HepG2 (cell line): ENCODE measurements around the gene RABEP1. TPM values are rescaled to one million over a fixed set of nuclear protein-coding genes. Genes with fewer than 3 reads are reported as not detected.
A peak's percentile ranks its signal among the peaks of the same experiment; 100 is the strongest.

Experiments
- ATF7 ChIP-seq, 2 experiments: fragments of 450-650 bp in 1 of 2; sonication (generic) in 1 of 2; formaldehyde crosslinking in 1 of 2; IDR thresholded peaks; 2 replicates each; pipeline versions ENCODE4 v1.4.0 to v1.6.1; 2016 to 2020; ENCODE audit warnings: antibody characterized with exemption in 1 of 2, mild to moderate bottlenecking in 1 of 2, missing genetic modification reagents in 1 of 2
- CC2D1A ChIP-seq: sonication (generic); formaldehyde crosslinking; IDR thresholded peaks from 2 replicates; pipeline ENCODE4 v1.8.1; 2023; ENCODE audit warnings: mild to moderate bottlenecking, missing genetic modification reagents
- CREM ChIP-seq, 2 experiments: sonication (generic) in 1 of 2; formaldehyde crosslinking in 1 of 2; IDR thresholded peaks; 2 replicates each; pipeline versions ENCODE4 v1.4.0 to v1.6.1; 2016 to 2020; ENCODE audit warnings: antibody characterized with exemption in 1 of 2, mild to moderate bottlenecking in 1 of 2, missing genetic modification reagents in 1 of 2
- ETV5 ChIP-seq: IDR thresholded peaks from 2 replicates; pipeline ENCODE4 v1.6.1; 2018; ENCODE audit warnings: missing biosample characterization, missing genetic modification reagents, inconsistent platforms, borderline replicate concordance
- GLMP ChIP-seq: sonication (generic); formaldehyde crosslinking; IDR thresholded peaks from 2 replicates; pipeline ENCODE4 v1.9.0; 2021; ENCODE audit warnings: missing genetic modification reagents, mild to moderate bottlenecking, borderline replicate concordance
- NFE2 ChIP-seq: sonication (generic); formaldehyde crosslinking; IDR thresholded peaks from 2 replicates; pipeline ENCODE4 v1.4.0; 2020; ENCODE audit warnings: missing genetic modification reagents
- NFE2L2 ChIP-seq: fragments of 150-350 bp; IDR thresholded peaks from 2 replicates; pipeline ENCODE4 v1.6.1; 2014; ENCODE audit warnings: low read length
- SMAD9 ChIP-seq: sonication (generic); formaldehyde crosslinking; IDR thresholded peaks from 2 replicates; pipeline ENCODE4 v1.5.1; 2020; ENCODE audit warnings: mild to moderate bottlenecking, missing genetic modification reagents
- SP1 ChIP-seq, 2 experiments: fragments of 450-650 bp in 1 of 2; sonication (generic) in 1 of 2; formaldehyde crosslinking in 1 of 2; IDR thresholded peaks; 2 replicates each; pipeline versions ENCODE4 v1.4.0 to v1.6.1; 2016 to 2020; ENCODE audit warnings: missing genetic modification reagents in 1 of 2
- SPEN ChIP-seq: sonication (generic); formaldehyde crosslinking; IDR thresholded peaks from 2 replicates; pipeline ENCODE4 v1.5.1; 2020; ENCODE audit warnings: low read depth, mild to moderate bottlenecking, missing genetic modification reagents
- THYN1 ChIP-seq: sonication (generic); formaldehyde crosslinking; IDR thresholded peaks from 2 replicates; pipeline ENCODE4 v1.8.1; 2023; ENCODE audit warnings: low read depth, mild to moderate bottlenecking, moderate library complexity, missing genetic modification reagents, borderline replicate concordance
- USF2 ChIP-seq, 2 experiments: sonication (generic) in 1 of 2; formaldehyde crosslinking in 1 of 2; IDR thresholded peaks; 2 replicates each; pipeline versions ENCODE4 v1.5.1 to v1.6.1; 2011 to 2020; ENCODE audit warnings: borderline replicate concordance in 1 of 2, low read depth in 1 of 2, low read length in 1 of 2, mild to moderate bottlenecking in 1 of 2, missing genetic modification reagents in 1 of 2, moderate library complexity in 1 of 2
- YEATS4 ChIP-seq: sonication (generic); formaldehyde crosslinking; IDR thresholded peaks from 2 replicates; pipeline ENCODE4 v1.4.0; 2020; ENCODE audit warnings: missing genetic modification reagents, borderline replicate concordance
- ZNF567 ChIP-seq: sonication (generic); formaldehyde crosslinking; IDR thresholded peaks from 2 replicates; pipeline ENCODE4 v1.8.1; 2023; ENCODE audit warnings: mild to moderate bottlenecking, missing genetic modification reagents, borderline replicate concordance
- ZNF646 ChIP-seq: sonication (generic); formaldehyde crosslinking; IDR thresholded peaks from 2 replicates; pipeline ENCODE4 v1.9.0; 2021; ENCODE audit warnings: mild to moderate bottlenecking, missing genetic modification reagents
- ZNF674 ChIP-seq: sonication (generic); formaldehyde crosslinking; IDR thresholded peaks from 2 replicates; pipeline ENCODE4 v1.5.0; 2020; ENCODE audit warnings: low read depth, mild to moderate bottlenecking, missing genetic modification reagents
- ZNF776 ChIP-seq: sonication (generic); formaldehyde crosslinking; IDR thresholded peaks from 2 replicates; pipeline ENCODE4 v1.4.0; 2020; ENCODE audit warnings: mild to moderate bottlenecking, missing genetic modification reagents
- ZNF891 ChIP-seq: sonication (generic); formaldehyde crosslinking; IDR thresholded peaks from 2 replicates; pipeline ENCODE4 v1.5.0; 2020; ENCODE audit warnings: mild to moderate bottlenecking, missing genetic modification reagents
- polyA plus RNA-seq, 8 experiments: library from polyadenylated mRNA; depleted of rRNA in 3 of 8; stranded (reverse) in 7 of 8; unstranded in 1 of 8; fragments of >200 nt; fragmentation: Illumina TruSeq in 4 of 8; extraction: Trizol in 4 of 8; gene quantifications; 2 replicates each; pipeline versions ENCODE4 v1.2.1 to v1.2.3, GENCODE V29; 2011 to 2016; ENCODE audit warnings: low read depth in 4 of 8, missing spikeins in 1 of 8, mixed read lengths in 1 of 8; ENCODE audit not compliant: insufficient read depth in 1 of 8
- total RNA-seq, 5 experiments: library from RNA; depleted of rRNA; stranded (reverse); fragments of >200 nt; fragmentation: Illumina TruSeq; extraction: Trizol; gene quantifications; 2 replicates each; pipeline ENCODE4 v1.2.3, GENCODE V29; 2016; ENCODE audit warnings: low read depth in 1 of 5

Gene RABEP1
- total and polyA plus RNA-seq, 2 of the 13 experiments (the other 11 are each of a cell fraction or from before 2014, with no cell fraction given), result 13.7 to 41.5 TPM

GRCh38 chr17:5281814-5282641, at the start of gene RABEP1 (continued):
- no peak for TF ChIP-seq ATF7 (IDR thresholded peaks at IDR 0.05)
- TF ChIP-seq ATF7 (CRISPR knock-in tag; IDR thresholded peaks at IDR 0.05), result no peak
- TF ChIP-seq SPEN (CRISPR knock-in tag), result 0 out of 2 replicates have a peak, but pooled peaks have one; percentile 35
- no peak for TF ChIP-seq CREM (IDR thresholded peaks at IDR 0.05)
- no peak for TF ChIP-seq CREM (CRISPR knock-in tag; IDR thresholded peaks at IDR 0.05)
- TF ChIP-seq SP1 (IDR thresholded peaks at IDR 0.05), result no peak
- TF ChIP-seq SP1 (CRISPR knock-in tag; IDR thresholded peaks at IDR 0.05), result peak; percentile 95
- no peak; the same call in 1 of the 2 replicates for TF ChIP-seq ETV5 (CRISPR knock-in tag)
- peak; percentile 58 for TF ChIP-seq ZNF776 (CRISPR knock-in tag)
- TF ChIP-seq NFE2L2, result no peak
- peak; percentile 75 for TF ChIP-seq USF2 (IDR thresholded peaks at IDR 0.05; ENCODE audit: low read depth, low read length)
- peak; percentile 89; the same call in 1 of the 2 replicates for TF ChIP-seq USF2 (CRISPR knock-in tag; IDR thresholded peaks at IDR 0.05; ENCODE audit: borderline replicate concordance)
- TF ChIP-seq NFE2, result no peak
- no peak for TF ChIP-seq ZNF674 (CRISPR knock-in tag)
- no peak for TF ChIP-seq ZNF891
- TF ChIP-seq SMAD9 (CRISPR knock-in tag), result no peak
- TF ChIP-seq GLMP (CRISPR knock-in tag), result no peak
- no peak for TF ChIP-seq CC2D1A (CRISPR knock-in tag)
- no peak for TF ChIP-seq THYN1 (CRISPR knock-in tag)
- no peak for TF ChIP-seq ZNF646 (CRISPR knock-in tag)
- TF ChIP-seq ZNF567 (CRISPR knock-in tag), result no peak
- TF ChIP-seq YEATS4, result peak; percentile 29; the same call in 1 of the 2 replicates
